ENCODE measurements around the gene LINC00237.

- TF ChIP-seq CTCF (IDR thresholded peaks at IDR 0.05) (no peak), POLR2A (IDR thresholded peaks at IDR 0.05) (no peak)
These were observed 28.3 kb downstream of the LINC00237 start for GRCh38 chr20:21077809-21078345.

All from lower leg skin (tissue), 3 donors.